ENCODE measurements around the gene RFT1. TPM values are rescaled to one million over a fixed set of nuclear protein-coding genes. Genes with fewer than 3 reads are reported as not detected.

Gene RFT1
- total RNA-seq, 4 donors from 2014 or later, result 6.8 to 10.3 (median 9.0) TPM

DNA sequence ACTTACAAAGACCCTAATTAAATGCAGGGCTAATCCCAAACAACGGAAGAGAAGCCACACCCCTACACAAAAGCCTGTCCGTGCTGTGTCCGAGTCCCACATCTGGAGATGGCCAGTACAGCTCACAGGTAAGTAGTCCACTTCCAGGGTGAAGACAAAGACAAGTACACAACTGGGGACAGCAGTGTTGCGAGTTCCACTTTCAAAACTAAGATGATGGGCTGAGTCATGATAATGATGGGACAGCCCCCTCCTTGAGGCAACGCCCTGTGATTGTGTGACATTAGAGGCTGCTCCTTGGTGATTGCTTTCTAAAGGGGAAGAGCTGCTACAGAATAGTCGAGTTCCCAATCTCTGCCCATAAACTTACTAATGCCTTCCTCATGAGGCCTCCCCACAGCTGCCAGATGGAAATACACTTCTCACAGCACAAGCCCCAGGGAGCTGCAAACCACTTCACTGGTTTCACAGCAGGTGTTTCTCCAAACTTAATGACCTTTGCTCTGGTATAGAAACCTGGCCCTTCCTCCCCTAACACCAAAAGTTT, 27.6 kb downstream of the RFT1 start:
- H3K9me3 ChIP-seq, result no peaks in the 10 kb centered on the region
- H3K4me1 ChIP-seq, result peaks cover 0 to 3% (median 0%) of the 10 kb centered on the region in 4 donors
- no peak for TF ChIP-seq POLR2AphosphoS5 (IDR thresholded peaks at IDR 0.05)
- TF ChIP-seq CTCF (IDR thresholded peaks at IDR 0.05), result no peak
- no peak for TF ChIP-seq POLR2A (IDR thresholded peaks at IDR 0.05; ENCODE audit: low read depth)
- TF ChIP-seq EP300 (IDR thresholded peaks at IDR 0.05), result no peak
- intact Hi-C loops (cut with DNase I), result no loop called here
- no peak overlapping the region for H3K27ac ChIP-seq (replicated peaks in 1 of 4)
- no peak for DNase-seq (ENCODE audit: extremely low spot score)
- 70% methylated on average over 6 of the region's 6 CpGs for WGBS
- no peaks in the 10 kb centered on the region for H3K27me3 ChIP-seq
- no peak overlapping the region for H3K4me3 ChIP-seq
- H3K36me3 ChIP-seq, result peaks cover 27 to 96% (median 68%) of the 10 kb centered on the region in 4 donors

DNA sequence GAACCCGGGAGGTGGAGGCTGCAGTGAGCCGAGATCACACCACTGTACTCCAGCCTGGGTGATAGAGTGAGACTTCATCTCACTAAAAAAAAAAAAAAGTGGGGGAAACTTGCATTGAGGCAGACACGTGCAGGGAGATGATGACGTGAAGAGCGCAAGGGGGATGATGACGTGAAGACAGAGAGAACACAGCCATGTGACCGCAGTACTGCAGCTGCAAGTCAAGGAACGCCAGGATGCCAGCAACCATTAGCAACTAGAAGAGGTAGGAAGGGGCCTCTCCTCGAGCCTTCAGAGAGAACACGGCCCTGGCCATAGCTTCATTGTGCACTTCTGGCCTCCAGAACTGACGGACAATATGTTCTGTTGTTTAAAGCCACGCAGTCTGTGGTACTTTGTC, 28.3 kb downstream of the RFT1 start:
- Histone ChIP-seq H3K9me3 (no peaks in the 10 kb centered on the region), H3K27ac (replicated peaks in 1 of 4) (no peak overlapping the region), H3K36me3 (peaks cover 27 to 98% (median 71%) of the 10 kb centered on the region in 4 donors), H3K4me1 (peaks cover 0 to 3% (median 0%) of the 10 kb centered on the region in 4 donors), H3K4me3 (no peak overlapping the region), H3K27me3 (no peaks in the 10 kb centered on the region)
- TF ChIP-seq POLR2AphosphoS5 (IDR thresholded peaks at IDR 0.05), result no peak
- no peak for TF ChIP-seq EP300 (IDR thresholded peaks at IDR 0.05)
- no peak for TF ChIP-seq POLR2A (IDR thresholded peaks at IDR 0.05; ENCODE audit: low read depth)
- TF ChIP-seq CTCF (IDR thresholded peaks at IDR 0.05), result no peak
- DNase-seq (ENCODE audit: extremely low spot score), result no peak
- 87% methylated on average over 12 of the region's 12 CpGs for WGBS
- intact Hi-C loops (cut with DNase I), result no loop called here

GRCh38 chr3:53100818-53101466, 29.3 kb downstream of the RFT1 start:
- intact Hi-C loops (cut with DNase I), result no loop called here
- WGBS, result 87% methylated on average over 12 of the region's 12 CpGs
- H3K4me3 ChIP-seq, result no peak overlapping the region

DNA sequence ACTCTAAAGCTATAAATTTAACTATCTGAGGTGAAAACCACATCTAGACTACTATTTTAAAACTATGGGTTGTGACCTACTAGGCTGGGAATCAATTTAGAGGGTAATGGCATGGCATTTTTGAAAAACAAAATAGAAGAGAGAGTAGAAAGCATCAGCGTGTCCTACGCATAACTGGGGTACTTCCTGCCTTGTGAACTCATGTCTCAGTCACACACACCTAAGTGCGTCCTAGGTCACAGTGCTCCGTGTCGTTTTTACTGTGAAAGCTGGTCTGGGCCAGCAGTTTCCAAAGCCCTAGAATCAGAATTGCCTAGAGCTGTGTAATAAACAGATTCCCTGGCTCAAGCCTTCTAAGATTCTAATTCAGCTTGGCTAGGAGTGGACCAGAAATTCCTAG, 32.3 kb downstream of the RFT1 start:
- H3K36me3 ChIP-seq, result peaks cover 23 to 99% (median 80%) of the 10 kb centered on the region in 4 donors

More at GRCh38 chr3:53100818-53101466, 29.3 kb downstream of the RFT1 start:
- DNase-seq (ENCODE audit: extremely low spot score), result no peak
- Histone ChIP-seq H3K4me1 (peaks cover 0 to 3% (median 0%) of the 10 kb centered on the region in 4 donors), H3K9me3 (no peaks in the 10 kb centered on the region), H3K27me3 (no peaks in the 10 kb centered on the region), H3K27ac (replicated peaks in 1 of 4) (no peak overlapping the region), H3K36me3 (peaks cover 27 to 99% (median 75%) of the 10 kb centered on the region in 4 donors)
- TF ChIP-seq POLR2AphosphoS5 (IDR thresholded peaks at IDR 0.05), result no peak
- no peak for TF ChIP-seq CTCF (IDR thresholded peaks at IDR 0.05)
- no peak for TF ChIP-seq POLR2A (IDR thresholded peaks at IDR 0.05; ENCODE audit: low read depth)
- TF ChIP-seq EP300 (IDR thresholded peaks at IDR 0.05), result no peak

More for the DNA sequence above, 32.3 kb downstream of the RFT1 start:
- no peak for DNase-seq (ENCODE audit: extremely low spot score)
- H3K4me3 ChIP-seq, result no peak overlapping the region
- no peaks in the 10 kb centered on the region for H3K27me3 ChIP-seq
- intact Hi-C loops (cut with DNase I), result no loop called here
- H3K4me1 ChIP-seq, result no peaks in the 10 kb centered on the region
- H3K9me3 ChIP-seq, result no peaks in the 10 kb centered on the region
- H3K27ac ChIP-seq (replicated peaks in 1 of 4), result no peak overlapping the region
- 89% methylated on average over 5 of the region's 5 CpGs for WGBS
- no peak for TF ChIP-seq POLR2AphosphoS5 (IDR thresholded peaks at IDR 0.05)
- no peak for TF ChIP-seq CTCF (IDR thresholded peaks at IDR 0.05)
- TF ChIP-seq EP300 (IDR thresholded peaks at IDR 0.05), result no peak
- no peak for TF ChIP-seq POLR2A (IDR thresholded peaks at IDR 0.05; ENCODE audit: low read depth)

All from esophagus muscularis mucosa (tissue), 4 donors.